Activated naive CD4-positive, alpha-beta T cell treated with Interleukin-2 at 50 U/mL for 16 hours (primary cell): ENCODE results near the gene CIPC.

ENCODE experiments used
- DNase-seq: peaks from one replicate; pipeline ENCODE4 v3.0.0-alpha.2; 2020

CIPC gene, protein sequence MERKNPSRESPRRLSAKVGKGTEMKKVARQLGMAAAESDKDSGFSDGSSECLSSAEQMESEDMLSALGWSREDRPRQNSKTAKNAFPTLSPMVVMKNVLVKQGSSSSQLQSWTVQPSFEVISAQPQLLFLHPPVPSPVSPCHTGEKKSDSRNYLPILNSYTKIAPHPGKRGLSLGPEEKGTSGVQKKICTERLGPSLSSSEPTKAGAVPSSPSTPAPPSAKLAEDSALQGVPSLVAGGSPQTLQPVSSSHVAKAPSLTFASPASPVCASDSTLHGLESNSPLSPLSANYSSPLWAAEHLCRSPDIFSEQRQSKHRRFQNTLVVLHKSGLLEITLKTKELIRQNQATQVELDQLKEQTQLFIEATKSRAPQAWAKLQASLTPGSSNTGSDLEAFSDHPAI

DNA sequence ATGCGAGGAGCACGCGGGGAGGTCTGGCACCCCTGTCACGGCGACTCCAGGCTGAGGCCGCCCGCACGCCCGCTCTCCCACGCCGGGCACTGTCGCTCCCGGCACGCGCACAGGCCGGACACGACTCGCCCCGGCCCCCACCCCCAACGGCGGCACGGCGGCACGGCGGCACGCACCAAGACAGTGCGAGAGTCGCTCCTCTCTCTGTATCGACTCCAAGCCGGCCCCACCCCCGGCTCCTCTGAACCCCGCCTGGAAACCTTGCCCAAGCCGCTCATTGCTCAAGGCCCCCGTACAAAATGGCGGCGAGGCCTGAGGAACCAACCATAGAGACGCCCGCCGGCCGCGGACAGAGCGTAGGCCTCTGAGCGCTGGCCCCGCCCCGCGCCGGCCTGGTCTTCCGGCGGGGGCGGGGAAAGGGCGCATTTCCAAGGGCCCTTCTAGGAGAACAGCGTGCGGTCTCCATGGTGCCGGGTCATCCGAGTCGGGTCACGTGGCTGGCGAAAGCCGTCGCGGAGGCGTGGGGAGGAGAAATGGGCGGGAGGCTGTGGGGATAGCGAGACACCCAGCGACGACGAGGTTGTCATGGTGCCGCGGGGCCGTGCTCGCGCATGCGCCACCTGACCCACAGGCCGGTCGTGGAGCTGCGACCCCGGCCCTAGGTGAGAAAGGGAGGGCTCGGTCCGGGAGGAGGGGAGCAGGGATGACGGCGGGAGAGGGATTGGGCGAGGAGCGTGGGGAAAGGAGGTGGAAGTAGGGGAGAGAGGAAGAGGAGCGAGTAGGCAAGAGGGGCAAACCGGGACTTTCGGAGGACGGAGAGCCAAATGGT lies at the start of gene CIPC:
TSS of gene CIPC (plus strand) at position 559 of the 829 bp plus-strand sequence. CDS start 7,451 bp downstream, outside the sequence.
- peak; percentile 100 for DNase-seq

DNA sequence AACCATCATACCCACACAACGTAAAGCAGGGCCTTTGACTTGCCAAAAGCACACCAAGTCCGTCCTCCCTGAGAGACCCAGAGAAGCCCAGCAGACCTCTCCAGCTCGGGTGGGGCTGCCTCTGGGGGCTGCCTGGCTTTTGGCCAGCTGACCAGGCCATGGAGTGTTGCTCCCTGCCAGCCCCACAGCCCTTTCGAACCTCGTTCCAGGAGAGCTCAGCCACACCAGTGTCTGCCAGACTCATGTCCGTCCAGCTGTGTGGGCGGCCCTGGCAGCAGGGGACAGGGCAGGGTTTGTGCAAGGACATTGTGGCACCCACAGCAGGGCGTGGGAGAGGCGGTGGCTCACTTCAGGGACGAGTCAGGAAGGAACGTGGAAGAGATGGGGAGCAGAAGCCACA lies 46.9 kb upstream of the CIPC start:
- DNase-seq, result no peak

DNA sequence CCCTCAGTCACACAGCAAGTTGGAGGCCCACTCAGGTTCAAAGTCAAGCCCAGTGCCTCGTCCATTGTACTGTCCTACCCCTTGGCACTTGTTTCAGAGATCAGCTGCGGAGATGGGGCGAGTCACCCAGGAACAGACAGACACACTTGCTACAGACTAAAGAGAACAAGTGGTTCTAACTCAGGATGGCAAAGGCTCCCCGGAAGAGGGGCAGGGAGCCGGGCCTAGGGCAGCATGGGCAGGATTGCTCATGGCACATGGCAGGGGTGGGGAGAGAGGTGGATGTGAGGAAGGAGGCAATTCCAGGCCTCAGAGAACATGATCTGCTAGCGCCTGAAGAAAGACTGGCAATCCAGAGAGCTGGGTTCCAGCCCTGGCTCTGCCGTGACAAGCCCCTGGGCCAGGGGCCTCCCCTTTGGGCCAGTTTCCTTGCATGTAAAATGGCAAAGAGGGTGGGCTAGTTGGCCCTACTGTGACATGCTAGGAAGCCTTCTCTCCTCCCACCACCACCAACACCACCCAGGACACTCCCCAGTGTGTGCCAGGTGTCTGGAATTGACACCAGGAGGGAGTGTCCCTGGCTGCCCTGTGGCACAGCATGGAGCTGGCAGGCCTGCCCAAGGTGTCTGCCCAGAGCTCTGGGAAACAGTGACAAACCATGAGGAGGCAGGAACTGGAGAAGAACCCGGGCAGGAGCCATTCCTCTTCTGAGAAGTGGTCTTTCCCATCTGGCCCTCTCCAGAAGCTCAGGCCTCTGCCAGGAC lies 45.6 kb upstream of the CIPC start:
- no peak for DNase-seq

DNA sequence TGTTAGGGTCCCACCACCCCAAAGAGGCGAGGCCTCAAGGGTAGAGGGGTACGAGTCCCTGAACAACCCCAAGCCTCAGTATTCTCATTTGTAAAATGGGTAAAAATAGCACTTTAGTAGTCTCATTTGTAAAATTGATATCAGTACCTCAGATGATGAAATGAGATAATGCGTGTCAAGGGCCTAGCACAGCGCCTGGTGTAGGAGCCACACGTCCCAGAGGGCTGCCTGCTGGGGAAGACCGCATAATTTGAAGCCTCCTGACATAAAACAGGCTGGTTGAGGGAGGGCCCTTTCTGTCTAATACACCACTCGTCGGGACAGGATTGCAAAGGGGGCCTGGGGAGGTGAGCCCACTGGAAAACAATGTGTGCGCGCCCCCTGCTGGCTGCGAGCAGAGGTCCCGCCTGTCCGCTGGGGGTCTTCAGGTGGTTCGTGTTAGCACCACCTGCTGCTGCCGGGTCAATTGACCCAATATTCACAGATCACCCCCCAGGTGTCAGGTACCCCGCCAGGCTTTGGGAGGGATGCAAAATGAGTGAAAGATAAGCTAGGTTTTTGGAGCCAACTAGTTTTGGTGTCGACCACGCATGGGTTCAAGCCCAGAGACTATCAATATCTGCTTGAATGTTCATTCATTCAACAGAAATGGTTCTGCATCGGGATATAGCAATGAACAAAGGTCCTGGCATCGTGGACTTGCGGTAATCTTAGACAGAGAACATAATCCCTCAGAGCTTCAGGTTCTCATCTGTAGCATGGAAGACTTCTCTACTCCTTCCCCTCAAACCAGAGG lies 44.8 kb upstream of the CIPC start:
- DNase-seq, result peak; percentile 67

DNA sequence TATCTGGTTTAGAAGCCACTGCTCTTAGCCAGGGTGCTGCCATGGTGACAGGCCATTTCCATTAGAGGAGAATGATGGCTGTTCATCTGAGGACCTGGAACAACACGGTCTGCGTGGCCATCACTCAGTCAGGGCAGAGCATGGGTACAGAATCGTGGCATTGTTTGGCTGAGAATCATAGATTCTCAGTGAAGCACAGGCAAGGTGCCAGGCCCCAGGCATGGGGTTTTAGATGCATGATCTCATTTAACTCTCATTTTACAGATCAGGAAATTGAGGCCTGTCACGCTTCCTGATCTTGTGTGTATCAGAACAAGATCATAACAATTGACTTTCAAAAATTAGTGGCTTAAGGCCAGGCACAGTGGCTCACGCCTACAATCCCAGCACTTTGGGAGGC lies 42.8 kb upstream of the CIPC start:
- DNase-seq, result peak; percentile 25

DNA sequence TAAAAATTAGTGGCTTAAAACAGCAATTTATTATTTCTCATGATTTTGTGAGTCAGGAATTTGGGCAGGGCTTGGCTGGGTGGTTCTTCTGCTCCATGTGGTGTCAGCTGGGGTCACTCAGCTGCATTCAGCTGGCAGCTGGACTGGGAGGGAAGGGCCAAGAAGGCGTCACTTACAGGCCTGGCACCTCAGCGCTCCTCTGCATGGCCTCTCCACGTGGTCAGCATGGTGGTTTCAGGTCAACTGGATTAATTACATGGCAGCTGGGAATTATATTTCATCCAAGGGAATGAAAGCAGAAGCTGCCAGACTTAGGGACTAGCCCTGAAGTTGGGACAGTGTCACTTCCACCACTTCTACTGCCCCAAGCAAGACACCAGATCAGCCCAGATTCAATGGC lies 42.1 kb upstream of the CIPC start:
- DNase-seq, result no peak

DNA sequence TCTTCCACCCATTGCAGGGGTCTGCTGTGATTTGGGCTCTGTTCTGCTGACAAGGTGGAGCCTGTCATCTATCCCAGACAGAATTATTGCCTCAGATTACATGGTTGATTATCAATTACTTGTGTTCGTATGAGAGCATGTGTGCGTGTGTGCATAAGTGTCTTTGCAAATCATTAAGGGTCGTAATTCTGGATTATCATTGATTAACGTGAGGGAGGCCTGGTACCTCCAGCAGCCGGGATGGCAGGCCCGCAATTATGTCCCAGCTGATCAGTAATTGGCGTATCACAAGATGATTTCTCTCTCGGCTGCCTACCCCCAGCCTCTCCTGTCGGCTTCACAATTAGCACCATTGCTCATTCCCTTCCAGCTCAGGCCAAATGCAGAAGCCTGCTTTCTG lies 39.9 kb upstream of the CIPC start:
- no peak for DNase-seq

DNA sequence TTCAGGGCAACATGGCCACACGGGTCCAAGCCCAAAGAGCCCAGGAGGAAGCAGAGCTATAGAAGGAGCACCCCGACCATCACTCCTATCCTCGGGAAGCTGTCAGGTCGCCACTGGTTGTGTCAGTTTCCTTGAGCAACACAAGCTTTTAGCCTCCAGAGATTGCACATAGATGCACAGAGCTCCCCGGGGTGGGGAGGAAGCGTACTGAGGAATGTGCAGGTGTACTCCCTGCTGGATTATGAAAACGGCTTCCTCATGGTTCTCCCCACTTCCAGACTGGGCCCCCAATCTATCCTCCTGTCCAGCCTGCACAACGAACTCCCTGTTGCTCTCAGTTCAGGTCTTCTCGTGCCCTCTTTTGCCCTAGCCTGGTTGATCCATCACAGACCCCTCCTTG lies 39.3 kb upstream of the CIPC start:
- no peak for DNase-seq

DNA sequence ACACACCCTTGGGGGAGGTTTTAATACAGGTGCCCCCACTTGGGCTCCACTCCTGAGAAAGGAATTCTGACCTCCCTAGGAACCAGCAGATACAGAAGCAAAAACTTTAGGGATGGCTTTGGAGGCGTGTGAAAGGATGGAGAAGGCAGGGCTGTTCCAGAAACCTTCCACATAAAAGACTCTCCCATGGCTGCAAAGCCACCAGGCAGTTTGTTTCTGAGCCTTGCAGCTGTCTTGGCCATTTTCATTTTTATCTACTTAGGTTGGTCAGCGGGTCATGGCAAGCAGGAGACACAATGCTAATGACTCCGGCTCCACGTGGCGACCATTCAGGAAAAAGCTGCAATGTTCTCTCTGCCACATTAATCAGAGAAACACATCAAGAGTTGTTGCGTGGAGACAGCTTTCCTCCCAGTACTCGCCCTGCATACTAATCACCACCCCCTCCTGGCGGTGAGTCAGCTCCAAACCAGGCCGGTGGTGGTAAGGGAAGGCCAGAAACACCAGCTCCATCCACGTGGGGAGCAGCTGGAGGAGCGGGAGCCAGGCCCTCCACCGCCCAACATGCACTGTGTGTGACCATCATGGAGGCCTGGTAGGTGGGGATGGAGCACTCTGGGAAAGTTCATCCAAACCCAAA lies 38.7 kb upstream of the CIPC start:
- peak; percentile 61 for DNase-seq

DNA sequence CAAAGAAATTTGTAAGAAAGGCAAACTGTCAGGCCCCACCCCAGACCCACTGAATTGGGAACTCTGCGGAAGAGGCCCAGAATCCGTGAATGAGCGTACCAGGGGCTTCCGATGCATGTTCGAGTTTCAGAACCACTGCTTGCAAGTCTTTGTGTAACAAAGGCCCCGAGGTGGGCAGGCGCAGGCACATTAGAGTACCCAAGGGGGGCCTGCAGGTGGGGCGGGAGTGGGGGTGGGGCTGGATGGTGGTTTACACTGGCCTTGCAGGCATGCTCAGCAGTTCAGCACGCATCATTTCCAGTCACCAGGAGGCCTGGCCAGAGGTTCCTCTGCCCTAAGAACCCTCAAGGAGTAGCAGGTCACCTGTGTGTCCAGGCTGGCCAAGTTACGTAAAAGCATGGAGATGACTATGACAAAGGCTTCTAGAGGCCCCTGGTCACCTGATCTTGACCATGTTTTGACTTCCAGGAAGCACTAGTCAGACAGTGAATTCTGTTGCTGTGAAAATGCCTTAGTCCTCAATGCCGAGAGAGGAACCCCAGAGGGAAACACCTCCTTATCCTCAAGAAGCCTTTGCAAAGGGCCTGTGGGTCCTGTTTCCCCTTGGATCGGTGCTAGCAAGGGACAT lies 36.3 kb upstream of the CIPC start:
- no peak for DNase-seq

DNA sequence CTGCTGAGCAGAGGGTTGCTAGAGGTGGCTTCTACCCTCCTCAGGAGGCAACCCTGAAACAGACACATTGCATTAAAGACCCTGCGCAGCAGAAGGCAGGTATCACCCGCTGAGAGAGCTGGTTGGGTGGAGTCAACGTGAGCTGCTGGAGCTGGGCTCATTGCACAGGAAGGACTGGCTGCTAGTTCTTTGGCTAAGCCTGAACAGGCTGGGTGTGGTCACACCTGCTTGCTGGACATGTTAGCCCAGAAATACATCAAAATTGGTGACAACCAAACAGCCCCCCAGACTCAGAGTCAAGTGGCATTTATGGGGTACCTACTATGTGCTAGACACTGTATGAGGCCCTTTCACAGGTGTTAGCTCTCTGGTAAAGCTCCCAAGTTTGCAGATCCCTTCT lies 35.8 kb upstream of the CIPC start:
- no peak for DNase-seq

DNA sequence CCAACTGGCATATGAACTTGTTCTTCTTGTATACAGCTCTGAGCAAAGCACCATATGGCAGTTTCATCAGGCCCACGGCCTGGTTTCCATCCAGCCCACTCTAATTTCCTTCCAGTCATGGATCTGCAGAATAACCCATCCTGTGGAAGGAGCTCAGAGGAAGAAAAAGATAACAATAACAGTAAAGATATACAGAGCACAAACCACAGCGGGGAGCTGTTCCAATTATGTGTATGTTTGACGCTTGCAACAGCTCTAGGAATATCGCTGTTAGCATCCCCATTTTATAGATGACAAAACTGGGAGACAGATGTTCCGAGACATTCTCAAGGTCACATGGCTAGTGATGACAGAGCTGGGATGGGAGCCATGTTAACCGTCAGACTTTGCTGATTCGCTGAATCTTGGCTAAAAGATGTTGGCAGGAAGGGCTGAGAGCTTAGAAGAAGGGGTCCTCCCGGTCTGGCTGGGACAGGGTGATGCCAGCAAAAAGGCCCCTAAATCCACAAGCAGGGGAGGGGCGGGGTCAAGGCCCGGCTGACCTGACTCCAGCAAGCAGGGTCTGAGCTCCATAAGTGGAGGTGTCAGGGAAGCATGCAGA lies 34.4 kb upstream of the CIPC start:
- no peak for DNase-seq

DNA sequence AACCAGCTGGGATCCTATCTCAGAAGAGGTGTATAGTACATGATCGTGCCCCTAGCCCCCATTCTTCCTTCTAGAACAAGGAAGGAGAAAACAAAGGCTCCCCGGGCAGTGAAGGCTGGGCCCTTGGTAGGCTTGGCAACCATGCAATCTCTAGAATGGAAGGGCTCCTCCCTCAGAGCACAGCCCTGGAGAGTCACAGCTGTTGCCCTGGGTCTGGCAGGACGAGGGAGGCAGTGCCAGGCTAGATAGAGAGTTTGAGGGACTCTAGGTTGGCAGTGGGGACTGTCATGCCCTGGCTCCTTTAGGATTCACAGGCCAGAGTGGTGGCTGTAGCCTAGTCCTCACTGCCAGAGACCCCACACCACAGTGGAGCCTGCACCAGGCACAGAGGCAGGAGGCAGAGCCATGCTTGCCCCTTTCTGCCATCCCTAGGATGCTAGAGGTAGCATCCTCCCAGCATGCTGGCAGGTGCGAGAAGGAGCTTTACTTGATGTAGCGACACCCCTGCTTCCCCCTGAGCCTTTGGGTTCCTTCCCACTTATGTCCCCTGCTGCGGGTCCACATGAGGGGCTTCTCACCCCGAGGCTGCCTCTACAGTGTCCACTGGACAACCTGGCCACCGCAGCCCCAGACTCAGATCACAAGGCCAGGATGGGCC lies 33.4 kb upstream of the CIPC start:
- no peak for DNase-seq

DNA sequence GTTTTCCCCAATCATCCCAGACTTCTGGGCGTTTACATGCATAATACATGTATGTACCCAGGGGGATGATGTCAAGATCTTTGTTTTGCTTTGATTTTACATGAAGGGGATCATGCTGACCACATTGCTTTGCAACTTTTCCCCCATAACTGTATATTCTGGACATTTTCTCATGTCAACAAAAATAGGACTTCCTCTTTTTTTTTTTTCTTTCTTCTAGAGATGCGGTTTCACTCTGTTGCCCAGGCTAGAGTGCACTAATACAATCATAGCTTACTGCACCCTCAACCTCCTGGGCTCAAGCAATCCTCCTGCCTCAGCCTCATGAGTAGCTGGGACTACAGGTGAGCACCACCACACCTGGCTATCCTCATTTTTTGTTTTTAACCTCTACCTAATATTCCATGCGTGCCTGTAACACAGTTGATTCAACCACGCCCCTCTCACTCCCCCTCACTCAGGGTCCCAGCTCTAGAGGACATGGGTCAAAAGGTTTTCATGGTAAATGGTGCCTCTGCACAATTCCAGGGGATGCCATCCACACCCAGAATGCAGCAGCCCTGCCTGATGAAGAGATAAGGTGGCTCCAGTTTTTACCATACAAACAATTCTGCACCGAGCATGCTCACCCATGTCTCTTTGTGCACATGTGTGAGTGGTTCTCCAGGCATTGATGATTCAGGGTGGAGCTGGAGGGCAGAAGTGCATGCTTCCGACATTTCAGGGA lies 32.0 kb upstream of the CIPC start:
- no peak for DNase-seq

DNA sequence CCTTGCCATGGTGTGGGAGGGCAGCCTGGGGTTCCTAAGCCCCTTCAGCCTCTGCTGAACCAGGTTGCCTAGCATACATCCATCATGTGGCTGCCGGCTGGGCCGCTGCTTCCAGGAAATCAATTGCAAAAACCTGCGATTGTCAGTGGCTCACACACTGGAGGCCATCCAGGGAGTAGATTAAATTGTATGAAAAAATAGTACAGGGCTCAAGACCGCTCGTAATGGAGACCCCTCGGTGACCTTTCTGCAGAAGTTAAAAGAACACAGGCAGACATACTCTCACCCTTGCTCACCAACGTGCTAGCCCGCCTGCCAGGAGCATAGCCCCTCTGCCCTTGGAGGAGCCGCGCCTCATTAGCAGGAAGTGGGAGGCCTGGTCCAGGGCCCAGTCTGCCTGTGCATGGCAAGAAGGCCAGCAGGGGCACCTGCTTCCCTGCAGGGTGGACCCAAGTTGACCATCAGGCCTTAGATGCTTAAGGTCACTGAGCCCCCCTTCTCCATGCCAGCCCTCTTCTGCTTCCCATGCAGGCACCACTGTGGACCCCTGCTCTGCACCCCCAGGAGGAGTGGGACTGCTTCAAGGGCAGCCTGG lies 31.4 kb upstream of the CIPC start:
- DNase-seq, result no peak

DNA sequence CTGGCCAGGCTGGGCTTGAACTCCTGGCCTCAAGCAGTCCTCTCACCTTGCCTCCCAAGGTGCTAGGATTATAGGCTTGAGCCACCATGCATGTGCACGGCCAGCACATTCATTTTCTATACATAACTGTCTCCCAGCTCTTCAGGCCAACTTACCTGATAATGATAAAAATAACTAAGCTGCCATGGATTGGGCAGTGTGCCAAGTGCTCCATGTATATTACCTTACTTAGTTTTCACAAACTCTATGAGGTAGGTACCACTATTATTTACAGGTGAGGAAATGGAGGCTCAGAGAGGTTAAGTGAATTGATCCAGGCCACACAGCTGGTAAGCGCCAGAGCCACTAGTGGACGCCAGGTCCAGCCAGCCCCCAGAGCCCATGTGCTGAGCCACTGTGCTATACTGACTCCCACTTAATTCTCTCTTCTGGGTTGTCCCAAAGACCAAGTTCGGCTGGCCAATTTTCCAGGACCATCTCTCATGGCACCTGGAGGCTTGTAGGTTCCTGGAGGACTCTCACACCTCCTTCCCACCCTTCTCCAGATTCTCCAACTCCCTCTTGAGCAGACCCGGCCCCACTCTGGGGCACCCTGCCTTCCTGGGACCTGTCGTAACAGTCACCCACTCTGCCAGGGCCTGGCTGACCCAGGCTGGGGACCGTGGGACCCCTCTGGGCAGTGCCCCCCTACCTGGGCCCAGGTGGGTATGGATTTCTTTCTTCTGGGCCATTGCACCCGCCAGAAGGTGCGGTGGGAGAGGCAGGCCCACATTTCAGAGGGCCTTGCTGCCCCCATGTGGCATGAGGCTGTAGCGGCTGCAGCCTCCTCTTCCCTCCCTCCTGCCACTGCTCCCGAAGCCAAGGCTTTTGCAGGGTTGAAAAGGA lies 30.2 kb upstream of the CIPC start:
- peak; percentile 64 for DNase-seq

DNA sequence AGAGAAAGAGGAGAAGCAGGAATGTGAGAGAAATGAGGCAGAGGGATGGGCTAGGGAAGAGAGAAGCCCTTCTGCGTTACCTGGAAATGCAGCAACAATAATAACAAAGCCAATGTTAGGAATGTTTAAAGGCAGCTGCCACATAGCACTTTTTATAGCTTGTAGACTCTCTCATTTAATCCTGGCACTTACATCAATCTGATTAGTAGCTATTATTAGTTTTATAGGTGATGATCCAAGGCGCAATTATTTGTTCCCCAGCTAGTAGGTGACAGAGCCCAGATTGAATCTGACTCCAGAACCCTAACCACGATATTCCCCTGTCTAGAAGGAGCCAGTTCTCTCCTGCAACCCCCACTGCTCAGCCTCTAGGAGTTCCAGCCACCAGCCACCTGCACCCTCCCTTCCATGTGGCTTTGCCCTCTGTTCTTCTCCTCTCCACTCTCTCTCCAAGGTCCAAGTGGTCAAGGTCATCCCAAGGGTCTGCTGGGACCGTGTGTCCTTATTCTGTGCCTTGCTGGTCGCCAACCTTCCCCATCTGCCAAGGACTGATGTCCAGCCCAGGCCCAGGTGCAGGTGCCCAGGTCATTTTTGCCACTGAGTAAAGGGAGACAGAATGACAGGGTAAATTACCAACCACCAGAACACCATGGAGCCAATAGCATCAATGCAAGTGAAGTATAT lies 29.4 kb upstream of the CIPC start:
- no peak for DNase-seq

DNA sequence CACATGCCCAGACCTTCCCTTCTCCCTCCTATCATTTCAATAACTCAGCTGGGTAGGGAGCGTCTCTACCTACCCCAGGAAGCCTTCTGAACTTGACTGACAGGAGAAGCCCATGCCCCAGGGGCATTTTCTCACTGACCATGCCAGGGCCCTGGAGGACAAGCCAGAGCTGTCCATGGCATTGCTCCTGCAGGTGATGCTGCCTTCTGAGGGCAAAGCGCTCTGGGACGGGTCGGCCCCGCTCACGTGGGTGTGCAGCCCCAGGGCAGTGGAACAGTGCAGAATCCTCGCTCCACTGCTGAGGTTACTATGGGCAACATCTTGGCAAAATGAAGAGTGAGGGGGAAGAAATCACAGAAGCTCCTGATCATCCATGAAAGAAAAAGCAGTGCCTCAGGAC lies 28.5 kb upstream of the CIPC start:
- no peak for DNase-seq
